ENCODE data around the gene DDB1. TPM values are rescaled to one million over a fixed set of nuclear protein-coding genes. Genes with fewer than 3 reads are reported as not detected.
A peak's percentile ranks its signal among the peaks of the same experiment; 100 is the strongest.

Gene DDB1
- total RNA-seq, 1 experiment from 2014 or later = 451 TPM

- H3K4me3 ChIP-seq (ENCODE audit: low read length) = no peak overlapping the region
- CTCF ChIA-PET = no interaction called here
- TF ChIP-seq EZH2phosphoT487 (IDR thresholded peaks at IDR 0.05; ENCODE audit: borderline replicate concordance, low read length) = no peak
- no peak for TF ChIP-seq CTCF (conservative IDR thresholded peaks at IDR 0.05; ENCODE audit: low read depth, low read length)
- TF ChIP-seq EZH2 (IDR thresholded peaks at IDR 0.05; ENCODE audit: low read length, unreplicated experiment) = no peak
- H3F3A ChIP-seq (ENCODE audit: low read length, unreplicated experiment) = no peaks in the 10 kb centered on the region
- intact Hi-C loops (cut with micrococcal nuclease) = no loop called here
- peaks cover 9% of the 10 kb centered on the region for H3K79me2 ChIP-seq (ENCODE audit: low read length)
- H3K9me3 ChIP-seq (ENCODE audit: low read length) = peaks cover 16% of the 10 kb centered on the region
- H3K4me2 ChIP-seq (ENCODE audit: low read length) = no peak overlapping the region
- H3K27ac ChIP-seq (ENCODE audit: low read length) = no peak overlapping the region
- peaks cover 77% of the 10 kb centered on the region for H3K36me3 ChIP-seq (ENCODE audit: low read depth, low read length)
- H3K27me3 ChIP-seq (ENCODE audit: low read length) = no peaks in the 10 kb centered on the region
- no peak for ATAC-seq
- no TSS peak for BruUV-seq (replicated peaks)
- no peak overlapping the region for H2AFZ ChIP-seq (ENCODE audit: low read length)
- peaks cover 3% of the 10 kb centered on the region; the same call in 1 of the 2 replicates for H3K4me1 ChIP-seq (ENCODE audit: insufficient read depth, low read length)
- POLR2A ChIA-PET (ENCODE audit: unreplicated experiment) = no interaction called here
- DNase-seq = no peak
- no peaks in the 10 kb centered on the region for H3K9me2 ChIP-seq (replicated peaks; ENCODE audit: low read length)
- no peak overlapping the region for H3K9ac ChIP-seq (ENCODE audit: low read length)
- H4K20me1 ChIP-seq (ENCODE audit: low read length) = no peaks in the 10 kb centered on the region
Observed at GRCh38 chr11:61368646-61369045, 35.7 kb upstream of the DDB1 start.

- Histone ChIP-seq H3K79me2 (ENCODE audit: low read length) (peaks cover 22% of the 10 kb centered on the region), H3K4me3 (ENCODE audit: low read length) (no peak overlapping the region), H3K4me2 (ENCODE audit: low read length) (no peak overlapping the region), H3K27ac (ENCODE audit: low read length) (no peak overlapping the region), H4K20me1 (ENCODE audit: low read length) (no peaks in the 10 kb centered on the region), H3K36me3 (ENCODE audit: low read depth, low read length) (peaks cover 68% of the 10 kb centered on the region), H2AFZ (ENCODE audit: low read length) (no peak overlapping the region), H3K27me3 (ENCODE audit: low read length) (no peaks in the 10 kb centered on the region), H3K9me2 (replicated peaks; ENCODE audit: low read length) (no peaks in the 10 kb centered on the region), H3F3A (ENCODE audit: low read length, unreplicated experiment) (no peaks in the 10 kb centered on the region), H3K4me1 (ENCODE audit: insufficient read depth, low read length) (peaks cover 7% of the 10 kb centered on the region; the same call in 1 of the 2 replicates), H3K9me3 (ENCODE audit: low read length) (peaks cover 6% of the 10 kb centered on the region), H3K9ac (ENCODE audit: low read length) (no peak overlapping the region)
- TF ChIP-seq EZH2phosphoT487 (IDR thresholded peaks at IDR 0.05; ENCODE audit: borderline replicate concordance, low read length) (no peak), CTCF (conservative IDR thresholded peaks at IDR 0.05; ENCODE audit: low read depth, low read length) (no peak), EZH2 (IDR thresholded peaks at IDR 0.05; ENCODE audit: low read length, unreplicated experiment) (no peak)
- DNase-seq (no peak), ATAC-seq (no peak)
- ChIA-PET POLR2A (ENCODE audit: unreplicated experiment) (no interaction called here), CTCF (no interaction called here)
- intact Hi-C loops (cut with micrococcal nuclease) = no loop called here
- no TSS peak for BruUV-seq (replicated peaks)
Observed at GRCh38 chr11:61367406-61367805, 34.5 kb upstream of the DDB1 start.

GRCh38 chr11:61364012-61364675 is 31.2 kb upstream of the DDB1 start:
- POLR2A ChIA-PET (ENCODE audit: unreplicated experiment) = no interaction called here
- no peaks in the 10 kb centered on the region for H3K27me3 ChIP-seq (ENCODE audit: low read length)
- no peak for TF ChIP-seq EZH2phosphoT487 (IDR thresholded peaks at IDR 0.05; ENCODE audit: borderline replicate concordance, low read length)
- no peak for TF ChIP-seq CTCF (conservative IDR thresholded peaks at IDR 0.05; ENCODE audit: low read depth, low read length)
- no peak for TF ChIP-seq EZH2 (IDR thresholded peaks at IDR 0.05; ENCODE audit: low read length, unreplicated experiment)
- no peaks in the 10 kb centered on the region for H3K9me3 ChIP-seq (ENCODE audit: low read length)
- H3K9me2 ChIP-seq (replicated peaks; ENCODE audit: low read length) = no peaks in the 10 kb centered on the region
- peaks cover 41% of the 10 kb centered on the region for H3K79me2 ChIP-seq (ENCODE audit: low read length)
- H3K27ac ChIP-seq (ENCODE audit: low read length) = no peak overlapping the region
- H2AFZ ChIP-seq (ENCODE audit: low read length) = no peak overlapping the region
- peaks cover 17% of the 10 kb centered on the region for H3K4me1 ChIP-seq (ENCODE audit: insufficient read depth, low read length)
- intact Hi-C loops (cut with micrococcal nuclease) = no loop called here
- H3K9ac ChIP-seq (ENCODE audit: low read length) = no peak overlapping the region
- DNase-seq (no peak), ATAC-seq (no peak)
- no peaks in the 10 kb centered on the region for H4K20me1 ChIP-seq (ENCODE audit: low read length)
- H3K4me3 ChIP-seq (ENCODE audit: low read length) = peak overlapping the region; percentile 79
- CTCF ChIA-PET = interaction anchor here (0.9 kb wide), 1 partner anchor 22 kb away, joined by 3 read pairs; no protein-coding TSS in a partner anchor
- peaks cover 45% of the 10 kb centered on the region for H3K36me3 ChIP-seq (ENCODE audit: low read depth, low read length)
- BruUV-seq (replicated peaks) = no TSS peak
- H3K4me2 ChIP-seq (ENCODE audit: low read length) = peak overlapping the region; percentile 100
- H3F3A ChIP-seq (ENCODE audit: low read length, unreplicated experiment) = no peaks in the 10 kb centered on the region
